ENCODE measurements around the gene FAM219A.

DNA sequence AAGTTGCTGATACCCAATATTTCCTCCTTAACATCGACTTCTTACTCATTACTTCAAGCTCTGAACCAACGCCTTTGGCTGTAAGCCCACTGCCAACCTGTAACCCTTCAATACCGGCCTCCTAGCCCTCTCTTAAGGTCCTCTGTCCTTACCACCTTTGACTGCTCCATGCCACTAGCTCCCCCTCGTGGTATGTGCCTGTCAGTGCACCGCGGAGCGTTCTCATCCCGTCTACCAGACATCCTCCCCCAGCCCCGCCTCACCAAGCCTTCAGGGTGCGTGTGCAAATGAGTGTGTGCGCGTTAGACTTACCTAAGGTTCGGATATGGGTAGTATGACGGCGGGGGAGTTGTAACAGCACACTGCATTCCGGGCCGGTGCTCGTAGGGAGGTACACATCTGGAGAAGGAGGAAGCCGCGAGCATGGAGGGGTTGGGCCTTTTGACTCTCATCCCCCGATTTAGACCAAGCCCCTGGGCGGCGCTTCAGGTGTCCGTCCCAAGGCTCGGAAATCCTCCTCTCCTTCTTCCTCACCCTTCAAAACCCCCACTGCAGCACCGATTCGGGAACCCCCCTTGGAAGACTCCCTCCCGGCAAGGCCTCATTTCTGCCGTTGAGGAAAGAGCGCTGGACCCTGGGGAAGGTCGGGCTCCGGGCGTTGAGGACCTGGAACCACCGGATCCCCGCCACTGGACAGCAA lies 78.9 kb downstream of the FAM219A start:
- no peak for TF ChIP-seq ZNF777 (tag by site-specific recombination; IDR thresholded peaks at IDR 0.05; ENCODE audit: borderline replicate concordance)
- no peak for TF ChIP-seq ZNF510 (tag by site-specific recombination; IDR thresholded peaks at IDR 0.05; ENCODE audit: insufficient replicate concordance)
- TF ChIP-seq, protein P1, sequence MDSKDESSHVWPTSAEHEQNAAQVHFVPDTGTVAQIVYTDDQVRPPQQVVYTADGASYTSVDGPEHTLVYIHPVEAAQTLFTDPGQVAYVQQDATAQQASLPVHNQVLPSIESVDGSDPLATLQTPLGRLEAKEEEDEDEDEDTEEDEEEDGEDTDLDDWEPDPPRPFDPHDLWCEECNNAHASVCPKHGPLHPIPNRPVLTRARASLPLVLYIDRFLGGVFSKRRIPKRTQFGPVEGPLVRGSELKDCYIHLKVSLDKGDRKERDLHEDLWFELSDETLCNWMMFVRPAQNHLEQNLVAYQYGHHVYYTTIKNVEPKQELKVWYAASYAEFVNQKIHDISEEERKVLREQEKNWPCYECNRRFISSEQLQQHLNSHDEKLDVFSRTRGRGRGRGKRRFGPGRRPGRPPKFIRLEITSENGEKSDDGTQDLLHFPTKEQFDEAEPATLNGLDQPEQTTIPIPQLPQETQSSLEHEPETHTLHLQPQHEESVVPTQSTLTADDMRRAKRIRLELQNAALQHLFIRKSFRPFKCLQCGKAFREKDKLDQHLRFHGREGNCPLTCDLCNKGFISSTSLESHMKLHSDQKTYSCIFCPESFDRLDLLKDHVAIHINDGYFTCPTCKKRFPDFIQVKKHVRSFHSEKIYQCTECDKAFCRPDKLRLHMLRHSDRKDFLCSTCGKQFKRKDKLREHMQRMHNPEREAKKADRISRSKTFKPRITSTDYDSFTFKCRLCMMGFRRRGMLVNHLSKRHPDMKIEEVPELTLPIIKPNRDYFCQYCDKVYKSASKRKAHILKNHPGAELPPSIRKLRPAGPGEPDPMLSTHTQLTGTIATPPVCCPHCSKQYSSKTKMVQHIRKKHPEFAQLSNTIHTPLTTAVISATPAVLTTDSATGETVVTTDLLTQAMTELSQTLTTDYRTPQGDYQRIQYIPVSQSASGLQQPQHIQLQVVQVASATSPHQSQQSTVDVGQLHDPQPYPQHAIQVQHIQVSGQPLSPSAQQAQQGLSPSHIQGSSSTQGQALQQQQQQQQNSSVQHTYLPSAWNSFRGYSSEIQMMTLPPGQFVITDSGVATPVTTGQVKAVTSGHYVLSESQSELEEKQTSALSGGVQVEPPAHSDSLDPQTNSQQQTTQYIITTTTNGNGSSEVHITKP (tag by site-specific recombination; IDR thresholded peaks at IDR 0.05), result no peak
- TF ChIP-seq, protein P2, sequence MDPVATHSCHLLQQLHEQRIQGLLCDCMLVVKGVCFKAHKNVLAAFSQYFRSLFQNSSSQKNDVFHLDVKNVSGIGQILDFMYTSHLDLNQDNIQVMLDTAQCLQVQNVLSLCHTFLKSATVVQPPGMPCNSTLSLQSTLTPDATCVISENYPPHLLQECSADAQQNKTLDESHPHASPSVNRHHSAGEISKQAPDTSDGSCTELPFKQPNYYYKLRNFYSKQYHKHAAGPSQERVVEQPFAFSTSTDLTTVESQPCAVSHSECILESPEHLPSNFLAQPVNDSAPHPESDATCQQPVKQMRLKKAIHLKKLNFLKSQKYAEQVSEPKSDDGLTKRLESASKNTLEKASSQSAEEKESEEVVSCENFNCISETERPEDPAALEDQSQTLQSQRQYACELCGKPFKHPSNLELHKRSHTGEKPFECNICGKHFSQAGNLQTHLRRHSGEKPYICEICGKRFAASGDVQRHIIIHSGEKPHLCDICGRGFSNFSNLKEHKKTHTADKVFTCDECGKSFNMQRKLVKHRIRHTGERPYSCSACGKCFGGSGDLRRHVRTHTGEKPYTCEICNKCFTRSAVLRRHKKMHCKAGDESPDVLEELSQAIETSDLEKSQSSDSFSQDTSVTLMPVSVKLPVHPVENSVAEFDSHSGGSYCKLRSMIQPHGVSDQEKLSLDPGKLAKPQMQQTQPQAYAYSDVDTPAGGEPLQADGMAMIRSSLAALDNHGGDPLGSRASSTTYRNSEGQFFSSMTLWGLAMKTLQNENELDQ (tag by site-specific recombination; IDR thresholded peaks at IDR 0.05; ENCODE audit: low read depth), result no peak
- TF ChIP-seq ZNF16 (tag by site-specific recombination; IDR thresholded peaks at IDR 0.05; ENCODE audit: low read depth), result no peak
- TF ChIP-seq, protein P3, sequence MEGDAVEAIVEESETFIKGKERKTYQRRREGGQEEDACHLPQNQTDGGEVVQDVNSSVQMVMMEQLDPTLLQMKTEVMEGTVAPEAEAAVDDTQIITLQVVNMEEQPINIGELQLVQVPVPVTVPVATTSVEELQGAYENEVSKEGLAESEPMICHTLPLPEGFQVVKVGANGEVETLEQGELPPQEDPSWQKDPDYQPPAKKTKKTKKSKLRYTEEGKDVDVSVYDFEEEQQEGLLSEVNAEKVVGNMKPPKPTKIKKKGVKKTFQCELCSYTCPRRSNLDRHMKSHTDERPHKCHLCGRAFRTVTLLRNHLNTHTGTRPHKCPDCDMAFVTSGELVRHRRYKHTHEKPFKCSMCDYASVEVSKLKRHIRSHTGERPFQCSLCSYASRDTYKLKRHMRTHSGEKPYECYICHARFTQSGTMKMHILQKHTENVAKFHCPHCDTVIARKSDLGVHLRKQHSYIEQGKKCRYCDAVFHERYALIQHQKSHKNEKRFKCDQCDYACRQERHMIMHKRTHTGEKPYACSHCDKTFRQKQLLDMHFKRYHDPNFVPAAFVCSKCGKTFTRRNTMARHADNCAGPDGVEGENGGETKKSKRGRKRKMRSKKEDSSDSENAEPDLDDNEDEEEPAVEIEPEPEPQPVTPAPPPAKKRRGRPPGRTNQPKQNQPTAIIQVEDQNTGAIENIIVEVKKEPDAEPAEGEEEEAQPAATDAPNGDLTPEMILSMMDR (tag by site-specific recombination; IDR thresholded peaks at IDR 0.05), result peak; percentile 67; the same call in 1 of the 2 replicates
- TF ChIP-seq, protein P4, sequence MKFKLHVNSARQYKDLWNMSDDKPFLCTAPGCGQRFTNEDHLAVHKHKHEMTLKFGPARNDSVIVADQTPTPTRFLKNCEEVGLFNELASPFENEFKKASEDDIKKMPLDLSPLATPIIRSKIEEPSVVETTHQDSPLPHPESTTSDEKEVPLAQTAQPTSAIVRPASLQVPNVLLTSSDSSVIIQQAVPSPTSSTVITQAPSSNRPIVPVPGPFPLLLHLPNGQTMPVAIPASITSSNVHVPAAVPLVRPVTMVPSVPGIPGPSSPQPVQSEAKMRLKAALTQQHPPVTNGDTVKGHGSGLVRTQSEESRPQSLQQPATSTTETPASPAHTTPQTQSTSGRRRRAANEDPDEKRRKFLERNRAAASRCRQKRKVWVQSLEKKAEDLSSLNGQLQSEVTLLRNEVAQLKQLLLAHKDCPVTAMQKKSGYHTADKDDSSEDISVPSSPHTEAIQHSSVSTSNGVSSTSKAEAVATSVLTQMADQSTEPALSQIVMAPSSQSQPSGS (tag by site-specific recombination; IDR thresholded peaks at IDR 0.05; ENCODE audit: low read depth), result no peak
- no peak for TF ChIP-seq HOXA7 (CRISPR knock-in tag; IDR thresholded peaks at IDR 0.05; ENCODE audit: borderline replicate concordance)
- peak; percentile 99 for TF ChIP-seq BCL11B (tag by site-specific recombination; IDR thresholded peaks at IDR 0.05; ENCODE audit: low read depth)
- TF ChIP-seq, protein P5, sequence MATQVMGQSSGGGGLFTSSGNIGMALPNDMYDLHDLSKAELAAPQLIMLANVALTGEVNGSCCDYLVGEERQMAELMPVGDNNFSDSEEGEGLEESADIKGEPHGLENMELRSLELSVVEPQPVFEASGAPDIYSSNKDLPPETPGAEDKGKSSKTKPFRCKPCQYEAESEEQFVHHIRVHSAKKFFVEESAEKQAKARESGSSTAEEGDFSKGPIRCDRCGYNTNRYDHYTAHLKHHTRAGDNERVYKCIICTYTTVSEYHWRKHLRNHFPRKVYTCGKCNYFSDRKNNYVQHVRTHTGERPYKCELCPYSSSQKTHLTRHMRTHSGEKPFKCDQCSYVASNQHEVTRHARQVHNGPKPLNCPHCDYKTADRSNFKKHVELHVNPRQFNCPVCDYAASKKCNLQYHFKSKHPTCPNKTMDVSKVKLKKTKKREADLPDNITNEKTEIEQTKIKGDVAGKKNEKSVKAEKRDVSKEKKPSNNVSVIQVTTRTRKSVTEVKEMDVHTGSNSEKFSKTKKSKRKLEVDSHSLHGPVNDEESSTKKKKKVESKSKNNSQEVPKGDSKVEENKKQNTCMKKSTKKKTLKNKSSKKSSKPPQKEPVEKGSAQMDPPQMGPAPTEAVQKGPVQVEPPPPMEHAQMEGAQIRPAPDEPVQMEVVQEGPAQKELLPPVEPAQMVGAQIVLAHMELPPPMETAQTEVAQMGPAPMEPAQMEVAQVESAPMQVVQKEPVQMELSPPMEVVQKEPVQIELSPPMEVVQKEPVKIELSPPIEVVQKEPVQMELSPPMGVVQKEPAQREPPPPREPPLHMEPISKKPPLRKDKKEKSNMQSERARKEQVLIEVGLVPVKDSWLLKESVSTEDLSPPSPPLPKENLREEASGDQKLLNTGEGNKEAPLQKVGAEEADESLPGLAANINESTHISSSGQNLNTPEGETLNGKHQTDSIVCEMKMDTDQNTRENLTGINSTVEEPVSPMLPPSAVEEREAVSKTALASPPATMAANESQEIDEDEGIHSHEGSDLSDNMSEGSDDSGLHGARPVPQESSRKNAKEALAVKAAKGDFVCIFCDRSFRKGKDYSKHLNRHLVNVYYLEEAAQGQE (tag by site-specific recombination; IDR thresholded peaks at IDR 0.05), result no peak
- TF ChIP-seq, protein P6, sequence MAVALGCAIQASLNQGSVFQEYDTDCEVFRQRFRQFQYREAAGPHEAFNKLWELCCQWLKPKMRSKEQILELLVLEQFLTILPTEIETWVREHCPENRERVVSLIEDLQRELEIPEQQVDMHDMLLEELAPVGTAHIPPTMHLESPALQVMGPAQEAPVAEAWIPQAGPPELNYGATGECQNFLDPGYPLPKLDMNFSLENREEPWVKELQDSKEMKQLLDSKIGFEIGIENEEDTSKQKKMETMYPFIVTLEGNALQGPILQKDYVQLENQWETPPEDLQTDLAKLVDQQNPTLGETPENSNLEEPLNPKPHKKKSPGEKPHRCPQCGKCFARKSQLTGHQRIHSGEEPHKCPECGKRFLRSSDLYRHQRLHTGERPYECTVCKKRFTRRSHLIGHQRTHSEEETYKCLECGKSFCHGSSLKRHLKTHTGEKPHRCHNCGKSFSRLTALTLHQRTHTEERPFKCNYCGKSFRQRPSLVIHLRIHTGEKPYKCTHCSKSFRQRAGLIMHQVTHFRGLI (tag by site-specific recombination; IDR thresholded peaks at IDR 0.05), result no peak
- no peak for TF ChIP-seq YY1 (tag by site-specific recombination; IDR thresholded peaks at IDR 0.05)
- TF ChIP-seq ZNF707 (tag by site-specific recombination; IDR thresholded peaks at IDR 0.05), result no peak
- TF ChIP-seq, protein P7, sequence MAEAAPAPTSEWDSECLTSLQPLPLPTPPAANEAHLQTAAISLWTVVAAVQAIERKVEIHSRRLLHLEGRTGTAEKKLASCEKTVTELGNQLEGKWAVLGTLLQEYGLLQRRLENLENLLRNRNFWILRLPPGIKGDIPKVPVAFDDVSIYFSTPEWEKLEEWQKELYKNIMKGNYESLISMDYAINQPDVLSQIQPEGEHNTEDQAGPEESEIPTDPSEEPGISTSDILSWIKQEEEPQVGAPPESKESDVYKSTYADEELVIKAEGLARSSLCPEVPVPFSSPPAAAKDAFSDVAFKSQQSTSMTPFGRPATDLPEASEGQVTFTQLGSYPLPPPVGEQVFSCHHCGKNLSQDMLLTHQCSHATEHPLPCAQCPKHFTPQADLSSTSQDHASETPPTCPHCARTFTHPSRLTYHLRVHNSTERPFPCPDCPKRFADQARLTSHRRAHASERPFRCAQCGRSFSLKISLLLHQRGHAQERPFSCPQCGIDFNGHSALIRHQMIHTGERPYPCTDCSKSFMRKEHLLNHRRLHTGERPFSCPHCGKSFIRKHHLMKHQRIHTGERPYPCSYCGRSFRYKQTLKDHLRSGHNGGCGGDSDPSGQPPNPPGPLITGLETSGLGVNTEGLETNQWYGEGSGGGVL (tag by site-specific recombination; IDR thresholded peaks at IDR 0.05), result no peak

Data from HEK293 (cell line).